A172 (cell line): Measurements from ENCODE around the gene CSTPP1. TPM values are rescaled to one million over a fixed set of nuclear protein-coding genes. Genes with fewer than 3 reads are reported as not detected.
"Not testable (repeated sequence)": the region's sequence is repeated elsewhere in the genome, so short reads cannot be mapped to it uniquely, and the experiment has no call there.

Experiments used
- DNase-seq: peaks from one replicate; pipeline ENCODE4 v3.0.0-alpha.2; 2015; ENCODE audit warnings: low spot score
- total RNA-seq: library from RNA; depleted of rRNA; stranded (reverse); fragments of >200 nt; shearing (Covaris generic); gene quantifications from 2 replicates; pipeline ENCODE4 v1.2.3, GENCODE V29; 2014; rRNA removed

The CSTPP1 gene
- total RNA-seq, 1 experiment from 2014 or later = 51.0 TPM

GRCh38 chr11:47202576-47202975 is 266.0 kb downstream of the CSTPP1 start:
- no peak for DNase-seq

GRCh38 chr11:47204637-47204989 is 268.1 kb downstream of the CSTPP1 start:
- DNase-seq = peak; percentile 67

DNA sequence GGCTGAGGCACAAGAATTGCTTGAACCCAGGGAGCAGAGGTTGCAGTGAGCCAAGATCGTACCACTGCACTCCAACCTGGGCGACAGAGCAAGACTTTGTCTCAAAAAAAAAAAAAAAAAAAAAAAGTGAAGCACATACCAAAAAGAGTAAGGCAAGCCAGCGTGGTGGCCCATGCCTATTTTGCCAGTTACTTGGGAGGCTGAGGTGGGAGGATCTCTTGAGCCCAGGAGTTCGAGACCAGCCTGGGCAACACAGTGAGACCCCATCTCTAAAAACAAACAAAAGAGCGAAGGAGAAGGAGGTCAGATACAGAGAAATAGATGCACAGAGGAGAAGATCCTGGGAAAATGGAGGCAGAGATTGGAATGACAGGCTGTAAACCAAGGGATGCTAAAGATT is 270.0 kb downstream of the CSTPP1 start:
- DNase-seq = not testable (repeated sequence)

DNA sequence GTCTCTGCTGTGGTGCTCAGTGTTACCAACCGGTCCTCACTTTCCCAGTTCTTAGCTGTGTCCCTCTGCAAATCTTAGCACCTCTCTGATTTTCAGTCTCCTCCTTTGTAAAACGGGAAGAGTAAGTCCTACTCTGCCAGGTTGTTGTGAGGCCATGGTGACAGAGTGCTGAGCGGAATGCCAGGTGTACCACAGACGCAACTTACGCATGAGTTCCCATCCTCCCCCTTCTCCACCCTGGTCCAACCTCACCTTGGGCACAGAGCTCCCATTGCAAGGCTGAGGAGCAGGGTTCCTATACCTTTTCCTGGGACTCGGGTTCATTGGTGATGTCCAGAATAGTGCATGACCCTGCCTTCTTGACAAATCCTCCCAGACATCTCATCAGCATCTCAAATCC is 270.9 kb downstream of the CSTPP1 start:
- no peak for DNase-seq

DNA sequence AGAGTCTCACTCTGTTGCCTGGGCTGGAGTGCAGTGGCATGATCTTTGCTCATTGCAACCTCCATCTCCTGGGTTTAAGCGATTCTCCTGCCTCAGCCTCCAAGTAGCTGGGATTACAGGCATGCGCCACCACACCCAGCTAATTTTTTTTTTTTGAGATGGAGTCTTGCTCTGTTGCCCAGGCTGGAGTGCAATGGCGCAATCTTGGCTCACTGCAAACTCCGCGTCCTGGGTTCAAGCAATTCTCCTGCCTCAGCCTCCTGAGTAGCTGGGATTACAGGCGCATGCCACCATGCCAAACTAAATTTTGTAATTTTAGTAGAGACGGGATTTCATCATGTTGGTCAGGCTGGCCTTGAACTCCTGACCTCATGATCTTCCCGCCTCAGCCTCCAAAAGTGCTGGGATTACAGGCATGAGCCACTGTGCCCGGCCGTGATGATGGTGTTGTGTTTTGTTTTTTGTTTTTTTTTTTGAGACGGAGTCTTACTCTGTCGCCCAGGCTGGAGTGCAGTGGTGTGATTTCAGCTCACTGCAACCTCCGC is 271.5 kb downstream of the CSTPP1 start:
- not testable (repeated sequence) for DNase-seq

DNA sequence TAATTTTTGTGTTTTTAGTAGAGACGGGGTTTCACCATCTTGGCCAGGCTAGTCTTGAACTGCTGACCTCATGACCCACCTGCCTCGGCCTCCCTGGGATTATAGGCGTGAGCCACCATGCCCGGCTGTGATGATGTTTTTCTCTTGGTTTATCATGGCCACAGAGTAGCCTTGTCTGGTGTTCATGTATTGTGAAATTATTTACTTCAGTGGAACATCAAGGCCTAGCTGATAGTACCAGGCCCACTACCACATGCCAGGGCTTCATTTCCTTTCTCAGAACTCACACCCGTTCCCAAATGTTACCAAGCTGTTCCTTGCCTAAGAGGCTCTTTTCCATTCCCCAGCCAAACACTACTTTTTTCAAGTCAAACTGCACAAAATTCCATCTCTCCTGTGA is 272.1 kb downstream of the CSTPP1 start:
- DNase-seq = no peak

Other genes with a start within 250 kb of the CSTPP1 start
- gene ARHGAP1, start 236.1 kb upstream of the CSTPP1 start, total RNA-seq = 44.0 and 47.6 TPM in 2 replicates
- 7.9 and 14.2 TPM in 2 replicates for gene ZNF408, start 235.7 kb upstream of the CSTPP1 start, total RNA-seq
- not detected in 2 replicates for gene F2, start 217.5 kb upstream of the CSTPP1 start, total RNA-seq
- gene CKAP5, start 90.5 kb upstream of the CSTPP1 start, total RNA-seq = 121 and 155 TPM in 2 replicates
- gene LRP4, start 18.2 kb upstream of the CSTPP1 start, total RNA-seq = 0.81 and 1.3 TPM in 2 replicates
- gene ARFGAP2, start 240.1 kb downstream of the CSTPP1 start, total RNA-seq = 106 and 166 TPM in 2 replicates
- gene PACSIN3, start 249.7 kb downstream of the CSTPP1 start, total RNA-seq = 28.7 and 32.2 TPM in 2 replicates